HL-60 (cell line): Measurements from ENCODE around the gene DAAM2.

Experiments
- DNase-seq, 2 experiments: peaks; one replicate each; pipeline ENCODE4 v3.0.0-alpha.2; 2010 to 2020; ENCODE audit warnings: low read depth in 1 of 2, low spot score in 1 of 2
- H3K27ac ChIP-seq: fragments of 250-450 bp; sonication (Bioruptor Pico); replicated peaks from 2 replicates; pipeline ENCODE4 v1.5.1; 2020; ENCODE audit warnings: mild to moderate bottlenecking, moderate library complexity
- H3K27me3 ChIP-seq: fragments of 250-450 bp; sonication (Bioruptor Pico); 2 replicates; pipeline ENCODE4 v1.5.1; 2021; ENCODE audit warnings: mild to moderate bottlenecking, moderate library complexity; ENCODE audit not compliant: insufficient read depth, poor library complexity, severe bottlenecking
- H3K4me3 ChIP-seq: replicated peaks from 2 replicates; pipeline ENCODE4 v1.5.1; 2011; ENCODE audit warnings: mild to moderate bottlenecking, control low read depth, low read length; ENCODE audit not compliant: insufficient read depth
- GABPA ChIP-seq: IDR thresholded peaks from 2 replicates; pipeline ENCODE4 v1.6.1; 2012; ENCODE audit warnings: low read depth
- POLR2AphosphoS5 ChIP-seq: IDR thresholded peaks from 2 replicates; pipeline ENCODE4 v1.6.1; 2012; ENCODE audit warnings: low read depth
- SPI1 ChIP-seq: IDR thresholded peaks from 2 replicates; pipeline ENCODE4 v1.6.1; 2012; ENCODE audit warnings: low read depth, mild to moderate bottlenecking, borderline replicate concordance
- TF ChIP-seq, protein P1 (sequence below): IDR thresholded peaks from 2 replicates; pipeline ENCODE4 v1.6.1; 2012; ENCODE audit warnings: low read depth; ENCODE audit not compliant: insufficient replicate concordance
- TF ChIP-seq, protein P2 (sequence below): IDR thresholded peaks from one replicate; pipeline ENCODE4 v1.5.1; 2011; ENCODE audit warnings: low read length, control low read depth, inconsistent platforms; ENCODE audit not compliant: insufficient read depth

The DAAM2 gene

DNA sequence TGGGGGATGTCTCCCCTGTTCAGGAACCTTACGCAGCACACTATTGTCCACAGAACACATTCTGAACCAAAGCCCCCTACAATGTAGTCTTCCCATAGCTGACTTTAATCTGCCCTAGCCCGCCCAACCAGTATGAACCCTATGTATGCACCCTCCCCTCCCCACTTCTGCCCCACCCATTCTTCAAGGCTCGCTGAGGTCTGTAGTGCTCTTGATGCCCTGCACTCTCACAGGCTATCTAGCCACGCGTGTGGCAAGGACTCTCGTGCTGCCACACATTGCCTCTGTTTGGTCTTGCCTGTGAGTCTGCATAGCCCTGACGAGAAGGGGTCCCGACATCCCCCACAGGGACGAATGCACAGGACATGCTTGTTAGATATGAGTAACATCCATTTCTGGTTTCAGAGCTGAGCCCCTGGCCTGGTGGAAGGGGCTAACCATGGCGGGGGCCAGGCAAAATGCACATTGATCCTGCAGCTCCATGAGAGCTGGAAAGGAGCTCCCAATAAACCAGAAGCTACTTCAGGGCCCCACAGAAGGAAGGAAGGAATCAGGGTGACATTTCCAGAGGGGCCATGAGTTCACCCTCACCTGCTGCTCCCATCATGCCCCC lies 119.4 kb downstream of the DAAM2 start:
- no peaks in the 10 kb centered on the region for H3K27me3 ChIP-seq
- TF ChIP-seq SPI1, result no peak
- no peak overlapping the region for H3K4me3 ChIP-seq
- no peak overlapping the region for H3K27ac ChIP-seq
- no peak for DNase-seq

DNA sequence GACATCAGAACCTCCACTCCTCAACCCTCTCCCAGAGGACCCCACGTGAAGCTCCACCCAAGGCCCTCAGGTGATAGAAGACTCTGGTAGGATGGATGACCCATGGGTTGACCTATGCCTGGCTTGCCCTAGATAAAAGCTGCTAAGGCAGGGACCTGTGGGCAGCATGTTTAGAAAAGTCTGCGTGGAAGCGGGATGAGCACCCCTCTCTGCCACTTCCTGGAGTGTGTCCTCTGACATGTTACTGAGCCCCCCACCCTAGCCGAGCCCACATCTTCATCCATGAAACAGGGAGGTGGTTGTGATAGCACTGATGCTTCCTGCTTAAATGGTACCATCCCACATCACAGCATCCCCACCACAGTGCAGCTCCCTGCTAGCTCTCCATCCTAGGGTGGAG lies 120.3 kb downstream of the DAAM2 start:
- TF ChIP-seq SPI1, result no peak
- TF ChIP-seq, protein P1, sequence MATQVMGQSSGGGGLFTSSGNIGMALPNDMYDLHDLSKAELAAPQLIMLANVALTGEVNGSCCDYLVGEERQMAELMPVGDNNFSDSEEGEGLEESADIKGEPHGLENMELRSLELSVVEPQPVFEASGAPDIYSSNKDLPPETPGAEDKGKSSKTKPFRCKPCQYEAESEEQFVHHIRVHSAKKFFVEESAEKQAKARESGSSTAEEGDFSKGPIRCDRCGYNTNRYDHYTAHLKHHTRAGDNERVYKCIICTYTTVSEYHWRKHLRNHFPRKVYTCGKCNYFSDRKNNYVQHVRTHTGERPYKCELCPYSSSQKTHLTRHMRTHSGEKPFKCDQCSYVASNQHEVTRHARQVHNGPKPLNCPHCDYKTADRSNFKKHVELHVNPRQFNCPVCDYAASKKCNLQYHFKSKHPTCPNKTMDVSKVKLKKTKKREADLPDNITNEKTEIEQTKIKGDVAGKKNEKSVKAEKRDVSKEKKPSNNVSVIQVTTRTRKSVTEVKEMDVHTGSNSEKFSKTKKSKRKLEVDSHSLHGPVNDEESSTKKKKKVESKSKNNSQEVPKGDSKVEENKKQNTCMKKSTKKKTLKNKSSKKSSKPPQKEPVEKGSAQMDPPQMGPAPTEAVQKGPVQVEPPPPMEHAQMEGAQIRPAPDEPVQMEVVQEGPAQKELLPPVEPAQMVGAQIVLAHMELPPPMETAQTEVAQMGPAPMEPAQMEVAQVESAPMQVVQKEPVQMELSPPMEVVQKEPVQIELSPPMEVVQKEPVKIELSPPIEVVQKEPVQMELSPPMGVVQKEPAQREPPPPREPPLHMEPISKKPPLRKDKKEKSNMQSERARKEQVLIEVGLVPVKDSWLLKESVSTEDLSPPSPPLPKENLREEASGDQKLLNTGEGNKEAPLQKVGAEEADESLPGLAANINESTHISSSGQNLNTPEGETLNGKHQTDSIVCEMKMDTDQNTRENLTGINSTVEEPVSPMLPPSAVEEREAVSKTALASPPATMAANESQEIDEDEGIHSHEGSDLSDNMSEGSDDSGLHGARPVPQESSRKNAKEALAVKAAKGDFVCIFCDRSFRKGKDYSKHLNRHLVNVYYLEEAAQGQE, result no peak
- no peak for TF ChIP-seq GABPA
- TF ChIP-seq, protein P2, sequence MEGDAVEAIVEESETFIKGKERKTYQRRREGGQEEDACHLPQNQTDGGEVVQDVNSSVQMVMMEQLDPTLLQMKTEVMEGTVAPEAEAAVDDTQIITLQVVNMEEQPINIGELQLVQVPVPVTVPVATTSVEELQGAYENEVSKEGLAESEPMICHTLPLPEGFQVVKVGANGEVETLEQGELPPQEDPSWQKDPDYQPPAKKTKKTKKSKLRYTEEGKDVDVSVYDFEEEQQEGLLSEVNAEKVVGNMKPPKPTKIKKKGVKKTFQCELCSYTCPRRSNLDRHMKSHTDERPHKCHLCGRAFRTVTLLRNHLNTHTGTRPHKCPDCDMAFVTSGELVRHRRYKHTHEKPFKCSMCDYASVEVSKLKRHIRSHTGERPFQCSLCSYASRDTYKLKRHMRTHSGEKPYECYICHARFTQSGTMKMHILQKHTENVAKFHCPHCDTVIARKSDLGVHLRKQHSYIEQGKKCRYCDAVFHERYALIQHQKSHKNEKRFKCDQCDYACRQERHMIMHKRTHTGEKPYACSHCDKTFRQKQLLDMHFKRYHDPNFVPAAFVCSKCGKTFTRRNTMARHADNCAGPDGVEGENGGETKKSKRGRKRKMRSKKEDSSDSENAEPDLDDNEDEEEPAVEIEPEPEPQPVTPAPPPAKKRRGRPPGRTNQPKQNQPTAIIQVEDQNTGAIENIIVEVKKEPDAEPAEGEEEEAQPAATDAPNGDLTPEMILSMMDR, result no peak
- TF ChIP-seq POLR2AphosphoS5, result no peak
- no peaks in the 10 kb centered on the region for H3K27me3 ChIP-seq
- DNase-seq, result no peak
- no peak overlapping the region for H3K27ac ChIP-seq
- H3K4me3 ChIP-seq, result no peak overlapping the region

DNA sequence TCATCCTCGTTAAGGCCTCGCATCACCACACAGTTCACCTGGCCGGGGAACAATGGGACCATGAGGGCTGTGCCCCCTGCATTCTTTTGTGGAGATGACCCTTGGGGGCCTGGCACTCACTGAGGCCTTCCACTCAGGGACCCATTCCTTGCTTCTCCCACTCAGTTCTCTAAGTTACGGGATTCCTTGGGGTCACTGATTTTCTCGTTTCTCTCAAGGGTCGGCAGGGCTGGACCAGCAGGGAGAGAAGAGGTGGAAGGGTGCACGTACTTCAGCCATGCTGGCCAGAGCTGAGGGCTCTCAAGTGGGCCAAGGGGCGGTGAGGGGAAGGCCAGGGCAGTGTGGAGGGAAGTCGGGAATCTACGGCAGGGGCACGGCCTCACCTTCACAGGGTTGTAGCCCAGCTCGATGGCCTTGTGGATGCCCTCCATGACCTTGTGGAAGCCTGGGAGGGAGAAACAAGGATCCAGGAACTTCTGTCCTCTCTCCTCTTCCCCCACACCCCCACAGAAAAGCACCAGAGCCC lies 121.3 kb downstream of the DAAM2 start:
- DNase-seq, result no peak
- Histone ChIP-seq H3K4me3 (no peak overlapping the region), H3K27me3 (no peaks in the 10 kb centered on the region), H3K27ac (no peak overlapping the region)
- TF ChIP-seq GABPA (no peak), POLR2AphosphoS5 (no peak), SPI1 (no peak)
- TF ChIP-seq, protein P1, result no peak
- TF ChIP-seq, protein P2, result no peak

DNA sequence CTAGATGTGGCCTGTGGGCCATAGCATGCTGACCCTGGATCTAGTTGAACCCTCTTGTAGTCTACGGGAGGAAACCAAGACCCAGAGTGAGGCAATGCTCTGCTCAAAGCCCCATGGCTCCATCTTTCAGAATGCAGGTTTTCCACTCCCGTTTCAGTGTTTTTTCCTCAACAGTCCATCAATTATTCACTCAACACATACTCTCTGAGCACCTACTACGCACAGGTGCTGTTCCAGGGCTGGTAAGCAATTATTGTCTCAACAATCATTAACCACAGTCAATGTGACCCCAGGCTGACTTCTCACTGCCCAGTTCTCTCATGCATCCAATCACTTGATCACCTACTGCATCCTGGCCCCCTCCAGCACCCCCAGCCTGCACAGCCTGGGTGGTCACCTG lies 122.1 kb downstream of the DAAM2 start:
- Histone ChIP-seq H3K4me3 (no peak overlapping the region), H3K27ac (no peak overlapping the region), H3K27me3 (no peaks in the 10 kb centered on the region)
- TF ChIP-seq, protein P2, result no peak
- TF ChIP-seq, protein P1, result no peak
- no peak for TF ChIP-seq SPI1
- TF ChIP-seq POLR2AphosphoS5, result no peak
- no peak for TF ChIP-seq GABPA
- DNase-seq, result no peak
